Measurements from ENCODE around the gene MT1A.

MT1A gene

DNA sequence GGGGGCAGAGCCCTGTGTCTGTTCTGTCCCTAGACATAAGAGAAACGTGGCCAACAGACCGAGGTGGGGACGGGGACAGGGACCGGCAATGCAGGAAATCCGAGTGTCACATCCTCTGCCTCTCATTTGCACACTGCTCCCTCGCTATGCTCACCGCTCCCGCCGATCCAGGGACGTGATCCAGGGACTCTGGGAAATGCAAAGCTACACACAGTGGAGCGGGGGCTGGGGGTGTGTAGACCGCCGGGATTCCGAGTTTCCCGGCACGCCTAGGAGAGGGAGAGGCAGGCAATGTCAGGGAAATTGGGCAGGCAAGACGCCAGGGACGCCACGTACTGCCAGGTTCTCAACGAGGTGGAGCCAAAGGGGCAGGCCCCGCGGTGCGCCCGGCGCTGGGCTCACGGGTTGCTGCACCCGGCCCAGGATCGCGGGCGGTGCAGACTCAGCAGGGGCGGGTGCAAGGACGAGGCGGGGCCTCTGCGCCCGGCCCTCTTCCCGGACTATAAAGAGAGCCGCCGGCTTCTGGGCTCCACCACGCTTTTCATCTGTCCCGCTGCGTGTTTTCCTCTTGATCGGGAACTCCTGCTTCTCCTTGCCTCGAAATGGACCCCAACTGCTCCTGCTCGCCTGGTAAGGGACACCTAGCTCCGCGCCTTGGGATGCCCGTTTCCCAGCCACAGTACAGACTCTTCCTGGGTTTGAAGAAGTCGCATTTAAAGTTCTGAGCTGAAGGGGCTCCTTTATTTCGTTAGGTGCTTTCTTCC is 43.7 kb downstream of the MT1A start, which contains the start of gene MT1X:
MT1X (plus strand) TSS at position 532 of the 764 bp plus-strand sequence; CDS start at position 603, 71 bp downstream.
- DNase-seq, result peak; percentile 83

DNA sequence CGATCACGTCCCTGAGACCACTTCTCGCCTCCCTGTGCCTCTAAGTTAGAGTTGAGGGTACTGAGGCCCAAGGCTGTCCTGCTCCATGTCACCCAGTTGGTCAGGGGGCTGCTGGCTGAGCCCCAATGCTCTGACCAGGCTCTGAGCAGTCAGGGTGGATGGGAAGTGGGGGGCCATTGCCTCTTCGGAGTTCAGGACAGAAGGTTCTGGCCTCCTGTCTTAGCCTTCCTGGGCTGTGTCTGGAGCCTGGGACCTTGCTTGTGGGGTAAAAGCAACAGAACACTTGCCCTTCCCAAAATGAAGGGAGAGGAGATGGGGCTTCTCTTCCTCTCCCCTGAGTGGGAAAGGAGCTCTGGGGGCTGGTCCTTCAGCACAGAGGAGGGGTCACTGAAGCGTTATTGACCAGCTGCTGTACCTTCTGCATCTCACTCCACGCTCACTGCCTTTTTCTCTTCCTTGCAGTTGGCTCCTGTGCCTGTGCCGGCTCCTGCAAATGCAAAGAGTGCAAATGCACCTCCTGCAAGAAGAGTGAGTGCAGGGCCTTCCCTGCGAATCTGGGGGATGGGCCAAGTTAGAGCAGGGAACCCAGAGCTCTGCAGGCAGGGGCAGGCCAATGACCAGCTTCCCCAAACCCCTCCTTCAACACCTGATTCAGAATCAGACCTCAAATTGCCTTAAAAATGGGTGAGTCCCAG is 44.4 kb downstream of the MT1A start:
- no peak for DNase-seq

DNA sequence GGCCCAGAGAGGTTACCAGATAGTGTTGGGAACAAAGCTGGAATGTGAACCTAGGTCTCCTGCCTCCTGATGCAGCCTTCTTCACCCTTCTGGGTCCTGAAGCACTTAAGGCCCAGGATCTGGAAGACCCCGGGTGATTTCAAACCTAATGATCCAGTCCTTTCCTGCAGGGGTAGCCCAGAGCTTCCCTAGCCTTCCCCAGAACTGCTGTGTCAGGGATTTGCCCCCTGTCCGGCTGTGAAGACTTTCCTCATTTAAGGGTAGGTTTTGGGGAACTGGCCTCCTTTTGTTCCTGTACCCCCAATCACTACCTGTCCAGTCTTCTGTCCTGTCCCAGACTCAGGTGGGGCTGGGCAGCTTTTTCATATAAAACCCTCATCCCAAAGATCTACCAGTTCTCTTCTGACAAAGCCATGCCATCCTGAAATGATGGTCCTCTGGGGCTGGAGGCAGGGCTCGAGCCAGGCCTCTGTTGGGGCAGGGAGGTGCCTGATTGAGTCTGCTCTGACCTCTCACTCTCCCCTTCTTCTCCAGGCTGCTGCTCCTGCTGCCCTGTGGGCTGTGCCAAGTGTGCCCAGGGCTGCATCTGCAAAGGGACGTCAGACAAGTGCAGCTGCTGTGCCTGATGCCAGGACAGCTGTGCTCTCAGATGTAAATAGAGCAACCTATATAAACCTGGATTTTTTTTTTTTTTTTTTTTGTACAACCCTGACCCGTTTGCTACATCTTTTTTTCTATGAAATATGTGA is 45.1 kb downstream of the MT1A start:
- no peak for DNase-seq

DNA sequence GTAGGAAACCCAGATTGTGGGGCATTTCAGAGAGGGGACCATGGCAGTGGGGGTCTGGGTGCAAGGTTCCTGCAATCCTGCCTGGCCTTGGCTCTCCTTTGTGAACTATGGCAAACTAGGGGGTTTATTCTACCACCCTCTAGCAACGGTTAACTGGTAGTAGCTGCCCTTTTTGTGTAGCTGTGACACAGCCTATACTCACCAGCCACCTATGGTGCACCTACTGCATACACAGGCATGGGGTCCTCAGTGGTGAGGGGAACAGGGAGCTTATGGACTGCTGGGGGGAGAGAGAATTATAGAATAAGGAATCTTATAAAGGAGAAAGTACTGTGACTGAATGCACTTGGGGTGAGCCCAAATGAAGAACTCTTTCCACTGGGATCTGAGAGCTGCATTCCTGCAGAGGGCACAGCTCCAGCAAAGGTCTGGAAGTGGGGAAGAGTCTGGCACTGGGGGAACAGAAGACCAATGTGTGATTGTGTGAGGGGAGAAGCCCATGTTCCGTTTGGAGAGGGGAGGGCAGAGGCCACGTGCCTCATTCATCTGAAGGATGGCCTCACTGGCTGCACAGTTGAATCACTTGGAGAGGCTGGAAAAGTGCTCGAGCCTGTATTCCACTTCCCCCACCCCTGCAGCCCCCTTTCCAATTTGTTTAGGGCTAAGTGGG is 45.9 kb downstream of the MT1A start:
- DNase-seq, result no peak

DNA sequence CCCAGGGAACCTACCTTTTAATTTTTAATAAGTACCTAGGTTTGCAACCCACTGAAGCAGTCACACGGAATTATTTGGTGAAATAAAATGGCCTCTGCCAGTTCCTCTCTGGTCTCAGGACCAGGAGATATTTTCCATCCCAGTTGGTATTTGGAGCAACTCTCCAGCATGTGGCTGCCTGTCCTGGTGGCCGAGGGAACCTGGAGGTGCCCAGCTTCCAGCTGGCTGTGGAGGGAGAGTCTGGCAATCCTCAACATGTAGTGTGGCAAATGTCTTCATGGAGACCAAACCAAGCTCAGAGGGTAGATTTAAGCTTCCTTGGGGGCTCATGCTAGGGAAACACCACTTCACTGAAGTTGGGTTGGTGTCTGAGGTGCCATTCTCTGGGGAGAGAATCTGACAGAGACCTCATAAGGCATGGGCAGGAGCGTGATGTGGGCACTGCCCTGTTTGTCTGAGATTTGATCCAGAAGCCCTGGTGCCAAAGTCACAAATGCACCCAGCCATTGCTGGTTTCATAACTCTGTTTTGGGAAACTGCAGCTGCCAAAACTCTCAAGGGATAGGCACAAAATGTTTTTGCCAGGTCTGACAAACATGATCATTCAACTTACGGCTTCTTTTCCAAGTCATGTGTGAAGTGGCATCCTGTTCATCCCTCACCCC is 46.6 kb downstream of the MT1A start:
- no peak for DNase-seq

DNA sequence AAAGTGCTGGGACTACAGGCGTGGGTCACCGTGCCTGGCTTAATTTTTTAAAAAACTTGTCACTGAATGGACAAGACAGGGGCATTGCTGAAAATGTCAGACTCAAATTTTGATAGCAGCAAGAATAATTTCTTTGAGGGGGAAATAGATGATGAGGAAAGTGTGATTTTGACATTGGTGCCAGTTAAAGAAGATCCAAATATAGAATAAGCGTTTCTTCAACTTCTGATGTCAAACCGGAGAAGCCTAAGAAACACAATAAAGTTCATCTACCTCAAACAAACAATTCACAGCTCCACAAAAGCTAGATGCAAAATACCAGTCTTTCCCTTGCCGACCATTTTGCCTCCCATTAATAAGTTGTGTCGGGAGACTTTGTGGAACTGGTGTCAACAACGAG is 48.3 kb downstream of the MT1A start:
- no peak for DNase-seq

DNA sequence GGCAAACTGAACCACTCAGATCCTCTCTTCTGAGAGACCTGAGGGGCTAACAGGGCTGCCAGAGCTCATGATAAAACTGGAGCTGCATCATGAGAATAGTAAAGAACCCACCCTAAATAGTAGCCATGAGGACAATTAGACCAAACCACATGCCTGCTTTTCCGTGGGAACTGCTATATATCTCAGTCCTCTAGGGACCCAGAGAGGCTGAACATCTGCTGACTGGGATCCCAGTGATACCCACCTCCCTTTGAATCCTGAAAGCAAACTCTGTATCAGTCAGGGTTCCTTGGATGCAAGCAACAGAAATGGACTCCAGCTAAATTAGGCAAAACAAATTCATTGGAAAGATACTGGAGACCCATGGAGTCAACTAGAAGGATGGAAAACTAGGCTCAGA is 50.3 kb downstream of the MT1A start:
- DNase-seq, result no peak

DNA sequence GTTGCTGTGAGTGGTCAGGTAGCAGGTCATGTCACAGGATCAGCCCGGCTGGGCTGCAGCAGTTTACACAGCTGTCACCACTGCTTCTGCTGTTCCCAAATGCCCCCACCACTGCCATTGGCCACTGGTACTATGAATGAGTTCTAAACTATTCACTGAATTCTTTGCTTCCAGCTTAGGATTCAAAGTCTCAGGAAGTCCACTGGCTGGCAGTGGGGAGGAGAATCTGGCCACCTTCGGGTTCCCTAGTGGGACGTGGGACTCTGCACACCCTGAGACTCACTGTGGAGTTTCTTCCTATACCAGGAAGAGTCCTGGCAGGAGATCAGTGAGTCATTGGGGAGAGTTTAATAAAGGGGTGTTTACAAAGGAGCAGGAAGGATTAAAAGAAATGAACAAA is 50.7 kb downstream of the MT1A start:
- no peak for DNase-seq

Measured in NK-92 treated with Interleukin-12 subunit alpha and Interleukin-12 subunit beta, amount 100 ng/mL, for 24 hours (cell line).